ENCODE results near the gene FHOD3. TPM values are rescaled to one million over a fixed set of nuclear protein-coding genes. Genes with fewer than 3 reads are reported as not detected.

FHOD3 gene
- total RNA-seq, 1 experiment from 2014 or later = 15.1 TPM

DNA sequence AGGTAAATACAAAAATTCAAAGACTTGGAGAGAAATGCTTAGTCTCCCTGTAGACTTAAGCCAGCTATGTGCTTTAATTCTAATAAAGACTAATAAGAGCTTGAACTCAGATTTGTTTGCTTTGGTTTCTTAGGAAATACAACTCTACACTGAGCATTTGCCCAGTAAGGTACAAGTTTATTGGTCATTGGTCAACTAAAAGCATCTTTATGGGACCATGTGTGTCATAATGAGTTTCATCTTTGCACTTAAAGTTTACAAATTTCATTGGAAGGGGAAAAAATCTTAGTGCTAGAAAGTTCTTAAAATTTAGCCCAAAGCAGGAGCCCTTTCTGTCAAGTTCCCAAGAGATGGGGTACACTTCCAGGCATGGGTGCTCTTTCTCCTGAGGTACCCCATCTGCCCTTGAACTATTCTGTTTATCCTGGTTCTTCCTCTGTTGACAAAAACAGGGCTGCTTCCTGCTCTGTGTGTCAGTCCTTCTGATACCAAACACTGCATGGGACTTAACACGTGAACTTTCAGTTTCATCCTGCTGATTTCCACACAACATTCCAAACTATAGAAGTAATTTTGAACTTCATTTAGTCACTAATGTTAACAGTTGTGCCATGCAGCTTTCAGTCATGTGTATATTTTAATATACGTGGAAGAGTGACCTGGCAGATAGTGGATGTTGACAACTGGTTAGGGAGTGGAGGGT, 331.1 kb downstream of the FHOD3 start:
- DNase-seq (ENCODE audit: low read depth) = peak; percentile 28

DNA sequence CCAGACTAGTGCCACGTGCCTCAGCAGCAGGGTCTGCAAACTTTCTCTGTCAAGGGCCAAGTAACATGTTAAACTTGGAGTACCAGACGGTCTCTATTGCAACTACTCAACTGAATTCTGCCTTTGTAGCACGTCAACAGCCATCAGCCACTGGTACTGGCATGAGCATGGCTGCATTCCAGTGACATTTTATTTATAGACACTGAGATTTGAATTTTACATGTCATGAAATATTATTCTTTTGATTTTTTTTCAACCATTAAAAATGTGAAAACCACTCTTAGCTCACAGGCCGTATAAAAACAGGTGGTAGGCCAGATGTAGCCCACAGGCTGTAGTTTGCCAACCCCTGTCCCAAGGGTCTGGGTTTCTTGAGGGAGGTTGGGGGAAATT, 331.6 kb downstream of the FHOD3 start:
- DNase-seq (ENCODE audit: low read depth) = no peak

DNA sequence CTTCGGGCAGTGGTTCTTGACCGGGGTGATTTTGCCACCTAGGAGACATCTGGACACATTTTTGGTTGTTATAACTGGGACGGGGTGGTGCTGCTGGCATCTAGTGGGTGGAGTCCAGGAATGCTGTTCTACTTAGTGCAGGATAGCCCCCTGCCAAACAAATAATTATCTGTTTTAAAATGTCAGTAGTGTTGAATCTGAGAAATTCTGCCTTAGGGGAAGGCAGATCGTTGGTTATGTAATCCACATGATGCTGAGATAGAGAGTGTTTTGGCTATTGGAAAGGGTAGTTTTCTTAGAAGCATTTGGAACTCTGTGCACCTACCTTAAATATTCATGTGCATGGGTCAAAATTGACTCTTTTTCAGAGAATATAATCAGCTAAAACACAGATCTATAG, 332.3 kb downstream of the FHOD3 start:
- no peak for DNase-seq (ENCODE audit: low read depth)

DNA sequence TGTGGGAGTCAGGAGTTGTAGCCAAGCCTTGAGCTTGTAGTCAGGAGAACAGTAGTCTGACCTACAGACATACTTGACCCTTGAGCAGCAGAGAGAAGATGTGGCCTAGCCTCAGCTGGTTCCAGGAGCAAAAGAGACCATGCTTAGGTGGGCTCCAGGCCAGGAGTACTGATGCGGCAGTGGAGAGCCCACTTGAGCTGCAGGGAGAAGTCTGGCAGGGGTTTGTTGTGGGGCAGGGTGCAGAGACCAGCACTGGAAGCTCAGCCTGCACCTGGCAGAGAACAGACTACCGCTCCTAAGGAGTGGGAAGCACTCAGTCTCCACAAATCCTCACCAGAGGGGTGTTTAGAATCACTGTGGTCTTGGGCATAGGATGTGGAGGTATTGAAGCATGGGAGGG, 333.4 kb downstream of the FHOD3 start:
- no peak for DNase-seq (ENCODE audit: low read depth)

DNA sequence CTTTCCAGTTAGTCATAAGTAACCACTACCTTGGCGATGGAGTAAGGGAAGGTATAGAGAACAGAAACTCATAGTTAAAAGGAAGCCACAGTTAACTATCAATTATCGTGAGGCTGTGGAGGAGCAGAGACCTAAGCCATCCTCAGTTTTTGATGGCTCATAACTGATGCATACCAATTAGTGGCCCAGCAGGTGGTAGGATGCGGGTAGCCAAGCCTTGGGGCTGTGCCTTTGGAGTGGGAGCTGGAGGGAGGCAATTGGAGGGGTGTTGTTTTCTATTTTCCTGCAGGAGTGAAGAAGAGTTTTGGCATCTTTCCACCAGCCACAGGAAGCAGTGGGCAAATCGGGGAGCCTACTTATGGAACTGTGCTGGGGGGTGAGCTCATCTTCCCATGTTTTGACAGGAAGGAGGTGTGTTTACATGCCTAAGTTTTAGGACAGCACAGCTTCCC, 336.5 kb downstream of the FHOD3 start:
- peak; percentile 77 for DNase-seq (ENCODE audit: low read depth)

DNA sequence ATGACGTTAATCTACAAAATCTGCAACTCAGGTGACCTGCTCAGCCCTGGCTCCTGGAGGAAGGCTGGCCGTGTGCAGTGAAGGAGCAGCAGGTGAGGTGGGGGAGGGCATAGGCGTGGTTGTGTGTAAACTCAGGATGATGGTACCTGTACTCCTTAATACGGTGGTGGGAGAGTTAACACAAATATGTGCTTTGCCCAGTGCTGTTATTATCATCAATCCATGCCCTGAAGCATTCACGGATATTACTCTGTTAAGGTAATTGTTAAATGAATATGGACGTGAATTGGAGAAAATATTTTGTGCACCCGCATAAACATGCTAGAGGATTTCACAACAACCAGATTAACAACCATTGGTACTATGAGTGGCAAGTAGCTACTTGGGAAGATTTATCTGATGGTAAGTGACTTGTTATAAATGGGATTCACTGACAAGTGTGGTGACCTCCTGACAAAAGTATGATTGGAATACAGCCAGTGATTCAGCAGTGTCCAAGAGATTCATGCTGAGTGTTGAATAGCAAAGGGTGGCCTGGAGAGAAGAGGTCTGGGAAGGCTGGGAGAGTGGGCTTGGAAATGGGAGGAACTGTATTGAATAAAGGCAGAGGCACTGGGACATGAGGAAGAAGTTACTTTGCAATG, 337.2 kb downstream of the FHOD3 start:
- DNase-seq (ENCODE audit: low read depth) = peak; percentile 47

DNA sequence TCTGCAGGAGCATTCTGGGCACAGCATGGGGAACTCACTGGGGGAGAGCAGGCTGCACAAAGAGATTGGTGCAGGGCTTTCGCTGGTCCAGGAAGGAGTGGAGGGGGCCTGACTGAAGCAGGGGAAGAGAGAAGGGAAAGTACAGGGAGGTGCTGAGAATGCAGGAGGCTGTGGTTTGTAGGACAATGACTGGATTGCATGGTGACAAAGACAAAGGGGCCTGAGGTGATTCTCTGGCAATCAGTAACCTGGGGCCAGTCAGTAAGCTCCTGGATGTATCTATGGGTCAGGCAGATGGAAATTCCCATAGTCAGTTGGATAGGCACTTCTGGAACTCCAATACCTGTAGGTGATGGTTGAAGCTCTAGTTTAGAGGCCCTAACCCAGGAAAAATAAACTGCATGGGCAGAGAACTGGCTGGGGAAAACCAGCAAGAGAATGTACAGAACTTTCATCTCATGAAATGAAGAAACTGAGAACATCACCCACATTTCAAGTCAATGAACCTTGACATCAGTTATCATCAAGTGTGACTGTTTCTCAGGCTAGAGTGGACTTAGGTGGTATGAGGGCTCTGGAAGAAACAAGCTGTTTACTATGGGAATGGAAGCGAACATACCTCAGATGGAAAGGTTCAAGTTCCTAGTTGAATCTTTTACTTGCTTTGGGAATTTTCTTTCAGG, 338.0 kb downstream of the FHOD3 start:
- DNase-seq (ENCODE audit: low read depth) = no peak

DNA sequence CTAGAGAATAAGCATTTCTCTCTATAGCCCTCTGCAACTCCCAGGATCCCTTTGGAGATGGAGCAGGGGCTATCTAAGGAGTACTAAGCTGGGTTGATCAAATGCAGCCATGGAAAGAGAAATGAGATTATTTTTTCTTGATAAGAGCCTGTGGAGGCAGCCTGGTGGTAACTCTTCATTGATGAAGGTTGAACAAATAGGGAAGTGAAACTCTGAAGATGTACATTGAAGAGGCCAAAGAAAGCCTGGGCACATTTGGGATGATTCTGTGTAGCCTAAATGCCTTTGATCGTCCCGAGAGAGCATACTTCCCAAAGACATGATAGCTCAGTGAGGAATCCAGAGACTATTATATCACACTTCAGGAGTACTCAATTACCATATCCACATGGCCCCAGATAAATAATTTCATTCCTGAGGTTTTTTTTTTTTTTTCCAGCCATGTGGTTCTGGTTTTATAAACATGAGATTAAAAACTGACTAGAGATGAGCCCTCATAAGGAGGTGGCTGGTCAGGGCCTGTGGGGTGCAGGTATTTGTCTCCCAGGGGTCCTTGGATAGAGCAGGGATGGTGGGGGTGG, 338.8 kb downstream of the FHOD3 start:
- no peak for DNase-seq (ENCODE audit: low read depth)

DNA sequence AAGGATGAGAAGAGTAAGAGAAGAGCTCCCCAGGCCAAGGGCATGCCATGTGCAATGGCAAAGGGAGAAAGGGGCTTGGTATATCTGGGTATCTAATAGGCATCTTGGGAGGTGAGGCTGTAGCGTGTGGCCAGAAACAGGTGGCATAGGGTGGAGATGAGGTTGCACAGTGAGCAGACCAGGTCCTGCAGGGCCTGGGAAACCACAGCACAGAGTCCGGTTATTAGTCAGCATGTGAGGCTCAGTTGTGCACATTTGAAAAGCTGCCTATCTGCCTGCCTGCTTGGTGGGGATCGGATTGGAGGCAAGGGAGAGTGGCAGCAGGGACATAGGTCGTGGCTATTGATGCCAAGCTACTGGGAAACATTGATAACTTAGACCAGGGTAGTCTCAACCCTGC, 340.7 kb downstream of the FHOD3 start:
- no peak for DNase-seq (ENCODE audit: low read depth)

DNA sequence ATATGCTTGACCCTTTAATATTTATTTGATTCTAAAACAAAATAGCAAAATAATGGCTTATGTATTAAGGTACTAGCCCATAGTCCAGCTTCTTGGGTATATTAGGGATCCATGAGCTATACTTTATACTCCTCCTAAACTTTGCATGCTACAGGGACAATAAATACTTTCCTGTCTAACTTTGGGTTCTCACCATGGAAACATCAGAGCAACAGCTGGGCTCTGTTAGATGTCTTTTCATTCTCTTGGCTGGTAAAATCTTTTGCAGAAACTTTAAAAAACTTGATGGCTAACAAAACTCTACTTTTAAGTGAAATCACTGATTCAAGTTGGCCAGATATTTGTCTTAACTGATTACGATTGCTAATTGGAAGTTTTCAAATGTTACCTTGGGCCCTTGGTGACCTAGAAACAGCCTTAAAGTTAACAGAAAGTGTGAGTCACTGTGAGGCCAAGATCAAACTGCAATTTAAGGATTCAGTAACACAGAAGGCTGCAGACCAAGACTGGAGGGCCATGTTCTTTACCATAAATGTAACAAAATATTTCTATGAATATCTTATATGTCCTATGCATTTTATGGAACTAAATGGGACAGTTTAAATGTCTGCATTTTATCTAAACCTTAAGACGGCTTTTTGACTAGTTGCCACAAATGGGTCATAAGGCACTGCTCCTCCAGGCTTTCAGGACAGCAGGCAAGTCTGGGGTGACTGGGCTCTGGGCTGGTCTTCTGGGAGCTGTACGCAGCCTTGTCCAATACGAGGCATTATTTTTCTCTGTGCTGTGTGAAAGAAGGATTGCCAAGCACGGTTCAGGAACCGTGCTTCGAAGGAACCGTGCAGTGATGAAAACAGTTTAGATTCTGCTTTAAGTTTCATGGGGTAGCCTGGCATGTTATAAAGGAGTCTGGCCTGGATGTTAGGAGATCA, 342.8 kb downstream of the FHOD3 start:
- DNase-seq (ENCODE audit: low read depth) = no peak

DNA sequence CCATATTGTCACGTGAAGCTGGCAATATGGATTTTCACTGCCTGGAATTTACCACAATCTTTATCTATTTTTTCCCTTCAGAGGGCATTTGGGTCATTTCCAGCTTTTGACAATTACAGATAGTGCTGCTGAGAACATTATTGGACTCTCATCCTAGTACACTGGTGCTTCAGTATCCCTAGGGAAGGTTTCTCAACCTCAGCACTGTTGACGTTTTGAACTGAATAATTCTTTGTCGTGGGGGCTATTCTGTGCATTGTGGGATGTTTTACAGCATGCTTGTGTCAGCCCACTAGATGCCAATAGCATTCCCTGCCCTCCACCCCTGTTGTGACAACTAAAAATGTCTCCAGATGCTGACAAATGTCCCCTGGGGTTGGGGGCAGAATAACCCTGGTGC, 345.5 kb downstream of the FHOD3 start:
- no peak for DNase-seq (ENCODE audit: low read depth)

DNA sequence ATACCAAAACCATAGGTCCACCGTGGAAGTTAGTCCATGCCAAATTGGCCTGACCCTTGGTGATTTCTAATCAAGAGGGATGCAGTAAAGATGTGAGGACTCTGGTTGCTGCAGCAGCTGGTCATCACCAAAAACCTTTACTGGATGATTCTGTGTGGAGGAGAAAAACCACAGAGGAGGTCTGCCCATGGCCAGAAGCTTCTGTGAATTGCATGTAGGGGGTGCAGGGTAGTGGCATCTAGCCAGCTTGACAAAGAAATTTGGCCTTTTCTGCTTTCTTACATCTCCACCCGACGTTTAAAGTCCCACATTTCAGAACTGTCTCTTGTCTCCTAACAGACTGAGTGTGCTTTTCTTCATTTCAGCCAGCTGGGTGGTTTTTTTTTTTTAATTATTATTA, 351.3 kb downstream of the FHOD3 start:
- DNase-seq (ENCODE audit: low read depth) = peak; percentile 38

DNA sequence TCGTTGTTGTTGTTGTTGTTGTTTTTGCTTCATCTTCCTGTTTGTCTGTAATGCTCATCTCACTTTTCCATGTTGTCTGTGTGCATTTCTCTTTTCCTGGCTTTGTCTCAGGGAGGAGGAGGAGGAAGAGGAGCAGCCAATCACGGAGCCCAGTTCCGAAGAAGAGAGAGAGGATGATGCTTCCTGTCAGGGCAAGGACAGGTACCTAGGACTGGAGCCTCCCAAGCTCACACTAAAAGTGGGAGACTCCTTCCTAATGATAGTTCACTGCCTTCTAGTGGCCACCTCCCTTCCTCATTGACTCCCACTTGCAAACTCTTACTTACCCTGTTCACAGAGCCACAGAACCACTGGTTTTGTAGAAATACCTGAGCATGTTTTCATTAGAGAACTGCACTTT, 351.7 kb downstream of the FHOD3 start:
- no peak for DNase-seq (ENCODE audit: low read depth)

DNA sequence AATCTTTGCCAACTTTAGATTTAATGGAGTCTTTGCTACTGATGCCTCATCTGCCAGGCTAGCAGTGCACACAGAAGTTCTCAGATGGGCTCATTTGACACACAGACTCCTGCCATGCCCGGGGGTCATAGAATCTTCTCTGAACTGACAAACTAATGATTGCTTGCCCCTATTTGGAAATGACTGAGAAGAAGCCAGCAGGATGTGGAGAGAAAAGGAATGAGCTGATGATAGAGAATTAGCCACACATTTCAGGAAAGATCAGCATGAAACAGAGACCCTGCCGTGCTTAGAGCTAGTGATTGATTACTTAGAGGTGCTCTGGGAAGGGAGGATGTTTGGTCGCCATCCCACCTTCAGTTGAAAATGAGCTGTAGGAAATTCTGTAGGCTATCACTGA, 352.8 kb downstream of the FHOD3 start:
- DNase-seq (ENCODE audit: low read depth) = peak; percentile 88

DNA sequence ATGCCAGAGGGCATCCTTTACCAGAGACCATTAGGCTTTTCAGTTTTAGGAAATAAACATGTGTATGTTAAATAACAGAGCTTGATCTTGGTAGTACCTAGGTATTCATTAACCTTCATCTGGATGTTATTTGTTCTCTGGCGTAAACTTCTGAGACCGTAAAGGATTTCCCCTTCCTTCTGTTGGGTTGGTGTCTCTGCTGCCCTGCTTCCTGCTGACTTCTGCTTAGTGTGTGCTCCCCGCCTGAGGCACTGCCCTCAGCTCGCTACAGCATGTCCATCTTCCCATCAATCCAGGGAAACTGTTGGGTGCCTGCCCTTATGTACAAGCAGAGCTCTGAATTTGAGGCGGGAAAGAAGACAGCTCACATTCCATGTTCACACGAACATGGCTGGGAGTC, 353.4 kb downstream of the FHOD3 start:
- DNase-seq (ENCODE audit: low read depth) = no peak

DNA sequence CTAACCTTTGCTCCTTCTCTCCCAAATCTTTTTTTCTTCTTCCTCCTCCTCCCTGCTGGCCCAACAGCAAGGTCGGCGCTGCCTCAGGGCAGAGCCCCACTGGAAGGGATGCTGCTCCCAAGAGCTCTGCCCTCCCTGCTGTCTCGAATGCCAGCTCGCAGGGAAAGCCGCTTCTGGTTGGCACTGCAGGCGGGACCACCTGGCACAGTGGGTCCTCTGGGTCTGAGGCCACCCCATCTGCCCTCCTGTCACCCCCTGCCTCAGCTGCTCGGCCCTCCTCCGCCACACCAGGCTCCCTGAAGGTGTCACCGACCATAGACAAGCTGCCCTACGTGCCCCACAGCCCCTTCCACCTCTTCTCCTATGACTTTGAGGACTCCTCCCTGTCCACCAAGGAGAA, 355.0 kb downstream of the FHOD3 start:
- no peak for DNase-seq (ENCODE audit: low read depth)

DNA sequence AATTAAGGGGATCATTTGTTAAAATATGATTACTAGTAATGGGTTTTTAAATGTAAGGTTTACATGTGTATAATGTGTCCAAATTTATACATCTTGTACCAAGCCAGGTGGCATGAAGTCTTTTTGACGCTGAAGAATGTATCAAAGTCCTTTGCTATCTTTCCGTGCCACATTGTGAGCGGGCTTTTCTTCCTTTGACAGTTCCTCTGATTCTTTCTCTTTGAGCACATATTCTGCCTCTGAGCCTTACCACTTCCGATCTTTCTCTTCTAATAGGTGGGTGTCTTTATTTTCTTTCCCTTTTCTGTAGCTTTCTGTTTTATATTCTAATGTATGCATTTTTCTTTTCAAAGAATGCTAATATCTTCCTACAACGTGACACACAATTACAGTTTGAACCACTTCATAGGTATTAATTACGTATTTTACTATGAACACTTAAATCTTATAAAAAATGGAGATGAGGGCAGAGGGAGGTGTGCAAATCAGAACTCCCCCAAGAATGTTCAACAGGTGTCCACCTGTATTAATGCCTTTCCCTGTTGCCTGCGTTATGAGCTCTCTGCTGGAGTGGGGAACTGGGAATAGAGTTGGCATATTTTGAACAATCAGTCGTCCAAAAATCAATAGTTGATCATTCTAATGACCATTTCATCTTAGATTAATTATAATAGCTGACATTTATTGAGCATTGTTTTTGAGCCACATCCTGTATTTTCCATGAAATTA, 355.8 kb downstream of the FHOD3 start:
- DNase-seq (ENCODE audit: low read depth) = no peak

DNA sequence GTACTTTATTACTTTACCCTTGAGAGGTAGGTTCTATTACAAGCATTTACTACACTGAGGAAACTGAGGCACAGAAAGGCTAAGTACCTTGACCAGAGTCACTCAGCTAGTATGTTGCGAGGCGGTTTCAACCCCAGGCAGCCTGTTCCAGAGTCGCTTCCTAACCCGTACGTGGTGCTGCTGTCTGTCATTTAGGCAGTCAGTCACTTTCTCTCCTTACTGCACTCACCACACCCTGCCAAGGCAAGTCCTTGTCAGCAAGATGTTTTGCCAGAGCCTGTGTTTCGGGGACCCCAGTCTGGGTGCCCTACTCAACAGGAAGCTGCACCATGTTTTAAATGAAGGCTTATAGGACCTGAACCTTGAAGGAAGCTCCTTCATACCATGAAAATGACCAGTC, 356.4 kb downstream of the FHOD3 start:
- no peak for DNase-seq (ENCODE audit: low read depth)

DNA sequence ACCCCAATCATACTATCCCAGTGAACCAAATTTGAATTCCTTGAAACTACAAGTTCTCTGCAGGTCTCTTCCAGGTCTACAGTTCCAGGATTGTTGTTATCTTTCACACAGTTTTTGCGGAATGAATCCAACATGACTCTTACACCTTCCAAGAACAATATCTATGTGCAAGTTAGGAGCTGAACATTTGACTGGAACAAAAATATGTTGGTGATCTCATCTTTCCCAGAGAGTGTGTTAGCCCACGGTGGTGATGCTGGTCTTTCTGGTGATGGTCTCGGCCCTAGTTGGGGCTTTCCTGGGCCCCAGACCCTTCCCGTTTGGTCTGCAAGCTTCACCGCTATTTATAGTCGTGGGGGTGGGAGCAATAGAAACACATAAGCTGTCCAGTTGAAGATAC, 357.6 kb downstream of the FHOD3 start:
- no peak for DNase-seq (ENCODE audit: low read depth)

DNA sequence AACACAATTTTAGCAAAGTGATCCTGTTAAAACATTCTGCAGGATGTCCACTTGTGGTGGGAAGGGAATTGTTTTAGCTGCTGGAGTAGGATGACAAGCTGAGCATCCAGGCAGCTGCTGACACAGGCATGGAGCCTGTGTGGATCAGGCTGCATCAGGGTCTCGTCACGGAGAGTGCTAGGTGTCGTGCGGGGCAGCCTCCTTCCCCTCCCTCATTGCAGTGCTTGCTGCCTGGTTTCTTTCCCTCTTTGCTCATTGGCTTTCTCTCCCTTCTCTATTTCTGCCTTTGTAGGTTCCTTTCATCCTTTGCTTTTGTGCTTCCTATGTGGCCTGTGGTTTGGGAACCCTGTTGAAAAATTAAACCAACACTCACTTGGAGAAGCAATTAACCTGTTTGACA, 358.4 kb downstream of the FHOD3 start:
- DNase-seq (ENCODE audit: low read depth) = no peak

DNA sequence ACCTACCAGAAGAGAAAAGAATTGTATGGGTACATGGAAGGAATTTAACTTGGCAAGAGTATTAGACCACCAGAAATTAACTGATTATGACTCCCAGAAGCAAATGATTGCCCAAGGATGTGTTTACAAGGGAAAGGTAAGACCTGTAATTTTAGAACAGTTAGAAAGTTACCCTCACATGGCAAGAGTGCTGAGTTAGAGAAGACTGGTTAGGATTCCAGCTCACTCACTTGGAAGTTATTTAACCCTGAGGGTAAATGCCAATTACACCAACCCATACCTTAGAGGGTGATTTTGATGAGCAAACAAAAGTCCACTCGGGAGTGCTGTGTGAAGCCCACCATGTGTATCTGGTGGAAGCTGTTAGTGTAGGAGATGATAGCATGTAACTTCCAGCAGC, 361.1 kb downstream of the FHOD3 start:
- no peak for DNase-seq (ENCODE audit: low read depth)

All from RPMI7951 (cell line).